Fibroblast of skin of right quadriceps (primary cell): ENCODE data around the gene S100A3.

ENCODE experiments used
- DNase-seq: peaks from one replicate; pipeline ENCODE4 v3.0.0-alpha.2; 2013

Gene S100A3

GRCh38 chr1:153507926-153508583, 41.0 kb downstream of the S100A3 start:
- DNase-seq, result peak; percentile 39

- DNase-seq, result peak; percentile 87
Measured at GRCh38 chr1:153506831-153507413, 42.1 kb downstream of the S100A3 start.

GRCh38 chr1:153506386-153506785, 42.7 kb downstream of the S100A3 start:
- no peak for DNase-seq

GRCh38 chr1:153505576-153505975, 43.5 kb downstream of the S100A3 start:
- DNase-seq, result peak; percentile 17

- DNase-seq, result no peak
Measured at GRCh38 chr1:153503766-153504165, 45.3 kb downstream of the S100A3 start.

- no peak for DNase-seq
Measured at GRCh38 chr1:153498746-153499145, 50.3 kb downstream of the S100A3 start.
